Measurements from ENCODE around the gene USP13.
"Not testable (repeated sequence)": the region's sequence is repeated elsewhere in the genome, so short reads cannot be mapped to it uniquely, and the experiment has no call there.

USP13 gene

DNA sequence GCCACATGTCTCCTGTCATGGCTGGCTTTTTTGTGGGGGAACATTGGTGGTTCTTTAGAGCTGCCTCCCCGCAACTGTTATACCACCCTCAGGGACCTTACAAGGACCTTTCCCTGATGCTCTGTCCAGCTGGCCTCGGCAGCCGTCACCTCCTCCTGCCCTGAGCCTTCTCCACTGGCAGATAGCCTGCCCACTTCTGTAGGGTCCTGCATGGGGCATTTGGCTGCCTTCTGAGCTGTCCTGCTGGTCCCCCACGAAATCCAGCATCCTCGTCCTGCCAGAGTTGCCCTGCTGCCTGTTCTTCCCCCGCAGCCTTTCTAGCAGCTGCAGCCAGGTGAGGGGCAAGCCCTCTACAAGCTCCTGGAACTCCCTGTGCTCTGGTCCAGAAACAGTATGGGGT, 86.2 kb downstream of the USP13 start:
- DNase-seq = no peak

DNA sequence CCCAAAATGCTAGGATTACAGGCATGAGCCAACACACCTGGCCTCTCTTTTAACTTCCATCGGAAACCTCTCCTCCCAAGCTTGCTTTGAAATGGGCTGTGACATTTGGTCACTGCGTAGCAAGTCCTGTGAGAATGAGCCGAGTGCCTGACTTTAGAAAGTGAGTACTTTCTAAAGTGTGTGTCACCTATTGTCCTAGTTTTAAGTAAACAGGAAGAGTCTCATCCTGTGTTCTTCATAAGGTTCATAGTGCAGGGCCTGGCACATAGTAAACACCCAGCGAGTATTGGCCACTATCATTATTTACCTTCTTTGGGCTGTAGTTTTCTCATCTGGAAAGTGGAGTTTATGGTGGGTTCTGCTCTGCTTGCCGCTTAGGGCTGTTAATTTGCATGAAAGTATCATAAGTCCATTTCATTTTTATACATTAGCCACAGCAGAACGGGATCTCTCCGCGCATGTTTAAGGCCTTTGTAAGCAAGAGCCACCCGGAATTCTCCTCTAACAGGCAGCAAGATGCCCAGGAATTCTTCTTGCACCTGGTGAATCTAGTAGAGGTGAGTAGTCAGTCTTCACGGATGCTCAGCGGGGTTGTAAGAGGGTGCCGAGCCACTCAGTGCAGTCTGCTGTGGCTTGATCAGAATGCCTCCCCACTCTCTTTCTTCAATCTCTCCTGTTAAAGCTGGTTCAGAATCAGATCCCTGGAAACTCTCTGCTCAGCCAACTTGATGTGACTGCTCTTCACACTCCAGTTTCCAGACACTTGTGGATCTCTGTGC, 87.2 kb downstream of the USP13 start:
- DNase-seq = no peak

DNA sequence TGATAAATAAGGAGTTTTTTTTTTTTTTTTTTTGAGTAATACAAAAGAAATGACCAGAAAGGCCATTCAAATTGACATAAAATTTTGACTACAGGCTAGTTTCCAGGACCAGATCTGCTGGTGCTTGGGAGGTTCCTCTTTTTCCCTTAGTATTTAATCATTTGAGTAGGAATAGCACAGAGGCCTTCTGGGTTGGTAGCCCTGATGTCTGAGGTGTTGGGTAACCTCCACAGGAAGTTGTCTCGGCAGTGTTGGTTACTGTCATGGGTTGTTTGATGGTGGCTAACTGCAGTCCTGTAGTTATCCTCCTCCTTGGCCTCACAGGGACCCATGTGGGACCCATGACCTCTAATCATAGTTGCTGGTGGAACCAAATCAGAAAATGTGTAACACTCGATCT, 91.1 kb downstream of the USP13 start:
- no peak for DNase-seq

DNA sequence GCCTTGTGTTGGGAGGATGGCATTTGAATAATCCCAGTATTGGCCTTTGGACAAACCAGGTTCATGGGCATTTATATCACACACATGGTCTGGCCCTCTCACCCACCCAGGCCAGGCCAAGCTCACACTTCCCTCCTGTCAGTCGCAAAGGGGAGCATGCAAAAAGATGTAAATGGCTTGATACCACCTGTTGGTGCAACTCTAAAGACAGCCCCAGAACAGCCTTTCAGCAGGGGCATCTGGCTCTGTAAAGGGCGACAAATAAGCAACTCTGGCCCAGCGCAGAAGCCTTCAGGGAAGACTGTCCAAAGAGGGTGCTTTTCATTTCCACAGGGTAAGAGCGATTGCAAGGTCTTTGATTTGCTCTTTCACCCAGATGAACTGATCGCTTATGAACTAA, 91.8 kb downstream of the USP13 start:
- DNase-seq = no peak

DNA sequence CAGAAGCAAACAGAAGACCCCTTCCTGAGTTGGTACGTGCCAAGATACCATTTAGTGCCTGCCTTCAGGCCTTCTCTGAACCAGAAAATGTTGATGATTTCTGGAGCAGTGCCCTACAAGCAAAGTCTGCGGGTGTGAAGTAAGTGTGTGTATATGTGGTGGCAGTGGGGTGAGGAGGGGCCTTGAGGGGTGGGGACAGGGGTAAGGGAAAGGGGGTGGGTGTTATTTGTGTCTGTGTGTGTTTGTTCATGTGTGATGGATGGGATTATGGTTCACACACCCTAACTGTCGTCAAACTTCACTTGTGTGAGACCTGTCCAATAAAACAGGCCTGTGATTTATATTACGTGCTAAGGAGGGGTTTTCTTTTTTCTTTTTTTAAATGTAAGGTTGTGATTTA, 92.2 kb downstream of the USP13 start:
- DNase-seq = no peak

GRCh38 chr3:179745716-179746115, 92.9 kb downstream of the USP13 start:
- DNase-seq = no peak

DNA sequence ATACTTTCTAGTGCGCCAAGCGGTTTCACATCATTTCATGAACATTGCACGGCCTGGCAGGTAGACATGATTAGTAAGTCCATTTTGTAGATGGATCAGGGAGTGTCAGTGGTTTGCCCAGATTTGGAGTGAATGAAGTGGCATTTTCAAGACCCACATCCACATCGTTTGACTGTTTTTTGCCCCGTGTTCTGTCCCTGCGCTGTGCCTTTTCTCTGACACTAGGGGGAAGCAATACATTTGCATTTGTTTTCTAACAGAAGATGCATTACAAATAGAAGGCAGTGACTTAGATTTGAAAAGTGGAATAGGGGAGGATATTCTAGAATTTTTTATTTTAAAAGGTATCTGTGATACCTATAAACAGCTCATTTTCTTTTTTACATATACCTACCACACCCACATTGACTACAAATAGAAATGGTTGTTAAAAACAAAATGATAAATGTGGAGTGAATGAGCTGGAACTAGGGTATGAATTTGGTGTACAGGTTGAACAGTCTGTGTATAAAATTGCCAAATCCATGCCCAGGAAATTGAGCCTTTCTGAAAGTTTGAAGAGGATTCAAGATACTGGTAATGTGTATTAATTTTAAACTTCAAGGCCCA, 98.0 kb downstream of the USP13 start:
- DNase-seq = no peak

DNA sequence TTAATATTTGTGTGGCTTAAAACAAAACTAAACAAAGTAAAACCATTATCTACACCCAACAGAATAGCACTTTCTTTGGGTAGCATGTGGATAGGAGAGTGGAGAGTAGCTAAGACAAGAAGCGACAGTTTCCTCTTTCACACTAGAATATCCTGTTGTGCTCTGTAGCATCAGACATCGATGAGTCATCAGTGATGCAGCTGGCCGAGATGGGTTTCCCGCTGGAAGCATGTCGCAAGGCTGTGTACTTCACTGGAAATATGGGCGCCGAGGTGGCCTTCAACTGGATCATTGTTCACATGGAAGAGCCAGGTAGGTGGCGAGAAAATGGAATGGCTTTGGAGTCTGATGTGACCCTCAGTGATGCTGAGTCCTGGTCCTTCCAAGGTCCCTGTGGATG, 108.1 kb downstream of the USP13 start:
- DNase-seq = no peak

GRCh38 chr3:179765396-179765795, 112.6 kb downstream of the USP13 start:
- no peak for DNase-seq

DNA sequence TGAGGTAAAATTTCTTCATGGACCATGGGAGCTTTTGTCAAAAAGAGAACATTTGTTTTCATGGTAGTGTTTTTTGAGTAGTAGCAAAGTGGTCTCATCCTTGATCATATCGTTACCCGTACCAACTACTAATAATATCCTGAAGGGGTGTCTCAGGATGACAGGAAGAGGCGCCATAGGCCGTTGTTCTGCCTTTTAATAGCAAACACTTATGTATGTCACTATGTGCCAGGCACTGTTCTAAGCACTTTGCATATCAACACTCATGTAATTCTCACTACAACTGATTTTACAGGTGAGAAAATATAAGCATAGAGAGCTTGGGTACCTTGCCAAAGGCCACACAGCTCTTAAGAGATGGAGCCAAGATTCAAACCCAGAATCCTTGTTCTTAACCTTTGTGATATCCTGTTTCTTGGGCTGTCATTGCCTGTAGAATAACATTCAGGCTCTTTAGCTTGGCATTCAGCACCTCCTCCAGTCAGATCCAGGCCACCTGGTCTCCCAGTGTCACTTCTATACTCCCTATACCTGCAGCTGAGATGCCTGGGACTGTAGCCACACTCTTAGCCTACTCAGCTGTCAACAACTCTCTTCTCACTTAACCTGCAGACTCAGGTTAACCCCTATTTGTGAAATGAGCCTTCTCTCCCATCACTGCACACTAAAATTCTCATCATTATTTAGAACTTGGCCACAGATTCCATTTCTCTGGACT, 113.7 kb downstream of the USP13 start:
- DNase-seq = no peak

DNA sequence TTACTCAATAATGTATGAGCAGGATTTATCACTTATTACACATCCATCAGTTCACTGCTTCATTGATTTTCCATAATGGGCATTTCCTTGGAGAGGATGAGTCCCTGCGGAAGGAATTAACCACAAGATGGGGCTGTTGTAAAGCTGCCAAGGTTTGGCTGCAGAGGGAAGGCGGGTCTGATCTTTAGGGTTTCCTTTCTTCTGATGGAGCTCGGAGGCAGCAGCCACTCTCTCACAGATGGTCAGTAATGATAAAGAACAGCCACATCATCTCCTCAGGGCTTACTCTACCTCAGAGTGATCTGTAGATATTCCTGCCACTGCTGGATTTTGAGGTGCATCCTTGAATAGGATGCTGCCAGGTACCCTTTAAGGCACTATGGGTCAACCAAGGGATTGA, 115.2 kb downstream of the USP13 start:
- no peak for DNase-seq

DNA sequence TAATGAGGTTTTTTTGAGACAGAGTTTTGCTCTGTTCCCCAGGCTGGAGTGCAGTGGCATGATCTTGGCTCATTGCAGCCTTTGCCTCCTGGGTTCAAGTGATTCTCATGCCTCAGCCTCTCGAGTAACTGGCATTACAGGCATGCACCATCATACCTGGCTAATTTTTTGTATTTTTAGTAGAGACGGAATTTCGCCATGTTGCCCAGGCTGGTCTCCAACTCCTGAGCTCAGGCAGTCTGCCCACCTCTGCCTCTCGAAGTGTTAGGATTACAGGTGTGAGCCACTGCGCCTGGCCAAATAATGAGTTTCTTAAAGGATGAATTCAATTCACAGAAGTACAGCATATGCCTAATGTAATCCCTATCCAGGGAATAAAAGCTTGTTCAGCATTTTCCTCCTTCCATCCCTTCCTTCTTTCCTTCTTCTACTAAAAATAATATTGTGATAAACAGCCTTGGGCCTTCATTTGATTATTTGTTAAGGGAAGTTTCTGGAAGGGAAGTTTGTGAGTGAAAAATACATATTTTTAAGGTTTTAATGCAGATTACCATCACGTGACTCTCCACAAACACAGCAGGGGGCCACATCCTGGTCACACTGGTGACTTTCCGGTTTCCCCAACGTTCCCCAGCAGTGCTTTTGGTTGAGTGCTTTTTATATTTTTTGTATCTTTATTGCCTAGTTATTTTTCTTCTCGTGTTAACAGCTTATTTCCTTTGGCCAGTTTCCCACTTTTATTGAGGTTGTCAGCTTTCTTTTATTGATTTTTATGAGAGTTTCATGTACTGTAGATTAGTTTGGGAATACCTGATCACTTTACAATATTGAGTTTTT, 116.8 kb downstream of the USP13 start:
- no peak for DNase-seq

- no peak for DNase-seq
Observed at GRCh38 chr3:179771797-179772196, 119.0 kb downstream of the USP13 start.

- DNase-seq = no peak
Observed at GRCh38 chr3:179772297-179772696, 119.5 kb downstream of the USP13 start.

DNA sequence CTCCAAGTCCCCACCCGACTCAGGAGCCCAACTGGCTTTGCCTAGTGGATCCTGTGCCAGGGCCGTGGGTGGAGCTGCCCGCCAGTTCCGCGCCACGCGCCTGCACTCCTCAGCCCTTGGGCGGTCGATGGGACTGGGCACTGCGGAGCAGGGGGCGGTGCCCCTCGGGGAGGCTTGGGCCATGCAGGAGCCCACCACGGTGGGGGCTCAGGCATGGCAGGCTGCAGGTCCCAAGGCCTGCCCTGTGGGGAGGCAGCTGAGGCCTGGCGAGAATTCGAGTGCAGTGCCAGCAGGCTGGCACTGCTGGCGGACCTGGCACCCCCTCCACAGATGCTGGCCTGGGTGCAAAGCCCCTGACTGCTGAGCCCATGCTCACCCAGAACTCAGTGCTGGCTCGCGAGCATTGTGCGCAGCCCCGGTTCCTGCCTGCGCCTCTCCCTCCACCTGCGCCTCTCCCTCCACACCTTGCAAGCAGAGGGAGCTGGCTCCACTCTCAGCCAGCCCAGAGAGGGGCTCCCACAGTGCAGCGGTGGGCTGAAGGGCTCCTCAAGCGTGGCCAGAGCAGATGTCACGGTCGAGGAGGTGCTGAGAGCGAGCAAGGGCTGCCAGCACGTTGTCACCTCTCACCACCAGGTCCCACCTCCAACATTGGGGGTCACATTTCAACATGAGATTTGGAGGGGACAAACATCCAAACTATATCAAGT, 122.7 kb downstream of the USP13 start:
- DNase-seq = no peak

- not testable (repeated sequence) for DNase-seq
Observed at GRCh38 chr3:179782841-179783240, 130.0 kb downstream of the USP13 start.

GRCh38 chr3:179788996-179789395, 136.2 kb downstream of the USP13 start:
- DNase-seq = no peak

GRCh38 chr3:179791793-179792192, 139.0 kb downstream of the USP13 start:
- DNase-seq = no peak

GRCh38 chr3:179794355-179794754, 141.5 kb downstream of the USP13 start:
- DNase-seq = no peak

DNA sequence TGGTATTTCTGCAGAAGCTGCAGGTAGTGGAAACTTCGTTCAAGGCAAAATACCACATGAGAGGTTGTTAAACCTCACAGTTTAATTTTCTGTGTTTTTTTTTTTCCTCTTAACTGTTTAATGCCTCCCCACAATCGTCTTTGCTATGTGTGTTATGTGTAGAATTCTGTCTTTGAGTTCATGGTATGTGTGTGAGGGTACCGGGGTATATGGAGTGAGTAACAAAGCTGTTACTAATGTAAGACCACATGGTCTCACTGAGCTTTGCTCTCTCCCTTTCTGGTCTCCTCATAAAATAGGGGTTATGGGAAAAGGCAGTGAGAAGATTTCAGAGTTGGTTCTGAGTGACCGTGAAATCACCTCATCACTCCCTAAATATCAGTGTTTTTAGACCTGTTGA, 143.6 kb downstream of the USP13 start:
- no peak for DNase-seq

DNA sequence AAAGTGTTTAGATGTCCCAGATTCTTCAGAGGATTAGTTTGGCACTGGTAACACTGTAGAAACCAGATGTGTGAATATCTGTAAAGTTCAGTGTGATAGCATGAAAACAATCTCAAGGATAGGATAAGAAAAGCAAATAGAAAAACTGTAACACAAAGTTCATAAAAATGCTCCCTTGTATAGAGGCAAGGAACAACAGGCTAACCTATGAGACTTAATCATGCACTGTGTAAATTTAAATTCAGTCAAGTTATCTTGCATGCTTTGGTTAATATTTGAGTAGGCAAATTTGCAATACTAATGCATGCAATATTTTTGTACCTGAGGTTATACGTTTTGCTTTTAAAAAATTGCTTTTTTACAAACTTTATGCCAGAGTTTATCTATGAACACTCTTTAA, 144.4 kb downstream of the USP13 start:
- no peak for DNase-seq

DNA sequence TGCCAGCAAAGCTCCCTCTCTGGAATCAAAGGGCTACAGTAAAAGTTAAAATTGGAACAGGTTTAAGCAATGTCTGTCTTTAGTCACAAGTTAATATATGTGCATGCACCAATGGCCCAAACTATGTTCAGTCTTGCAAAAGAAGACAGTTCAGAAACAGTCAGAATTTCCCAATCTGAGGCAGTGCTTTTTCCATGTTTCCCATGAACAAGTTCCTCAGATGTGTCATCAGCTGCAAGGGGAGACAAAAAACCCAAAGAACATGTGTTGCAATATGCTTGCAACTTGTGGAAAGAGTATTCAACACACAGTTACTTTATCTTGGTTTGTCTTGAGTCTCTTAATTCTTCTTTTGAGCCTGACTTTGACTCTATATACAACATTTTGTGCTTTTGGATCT, 148.4 kb downstream of the USP13 start:
- no peak for DNase-seq

- no peak for DNase-seq
Observed at GRCh38 chr3:179801856-179802255, 149.0 kb downstream of the USP13 start.

All from activated effector memory CD4-positive, alpha-beta T cell treated with Interleukin-2 at 50 U/mL for 16 hours (primary cell).